LHCN-M2 (cell line): ENCODE measurements around the gene EFHC2. TPM values are rescaled to one million over a fixed set of nuclear protein-coding genes. Genes with fewer than 3 reads are reported as not detected.

Experiments
- DNase-seq: peaks from one replicate; pipeline ENCODE4 v3.0.0-alpha.2; 2012; ENCODE audit warnings: low read depth
- polyA plus RNA-seq: library from polyadenylated mRNA; unstranded; fragments of >200 nt; gene quantifications from one replicate; pipeline ENCODE4 v1.2.1, GENCODE V29; 2012; ENCODE audit warnings: missing spikeins
- total RNA-seq: library from RNA; depleted of rRNA; stranded (reverse); fragments of >200 nt; gene quantifications from 2 replicates; pipeline ENCODE4 v1.2.3, GENCODE V29; 2014; rRNA removed

The EFHC2 gene, protein sequence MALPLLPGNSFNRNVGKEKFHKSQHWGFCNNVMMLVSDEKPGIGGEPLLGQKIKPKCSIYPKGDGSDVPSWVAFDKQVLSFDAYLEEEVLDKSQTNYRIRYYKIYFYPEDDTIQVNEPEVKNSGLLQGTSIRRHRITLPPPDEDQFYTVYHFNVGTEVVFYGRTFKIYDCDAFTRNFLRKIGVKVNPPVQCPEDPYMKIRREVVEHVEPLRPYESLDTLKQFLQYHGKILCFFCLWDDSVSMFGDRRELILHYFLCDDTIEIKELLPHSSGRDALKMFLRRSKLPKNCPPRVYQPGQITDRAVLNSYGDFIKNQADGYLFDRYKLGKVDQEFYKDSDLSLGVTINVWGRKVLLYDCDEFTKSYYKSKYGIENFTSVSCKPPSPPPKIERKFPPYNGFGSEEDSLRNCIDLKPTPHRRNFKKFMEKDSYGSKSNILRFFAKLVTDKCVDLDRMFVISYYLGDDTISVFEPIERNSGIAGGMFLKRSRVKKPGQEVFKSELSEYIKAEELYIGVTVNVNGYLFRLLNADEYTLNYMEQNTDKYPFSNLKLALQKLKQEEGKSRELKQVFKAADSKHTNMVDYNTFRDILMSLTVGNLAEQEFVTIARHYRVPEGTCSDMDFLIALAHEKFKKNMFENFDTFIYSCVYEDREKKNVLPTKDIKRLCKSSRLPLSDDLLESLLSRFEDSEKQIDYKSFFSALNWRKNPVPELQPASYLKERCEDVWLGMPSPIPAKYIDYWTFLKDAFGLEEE
- total RNA-seq = 0.17 TPM in 1 of 2 replicates, not detected in the other
- polyA plus RNA-seq = 0.02 TPM

GRCh38 chrX:44343412-44344141 lies at the start of gene EFHC2:
TSS of gene EFHC2 (minus strand) at chrX:44343672. CDS start at chrX:44343588, 84 bp downstream.
- no peak for DNase-seq

- no peak for DNase-seq
Observed at GRCh38 chrX:44392767-44393166, 49.3 kb upstream of the EFHC2 start.

DNA sequence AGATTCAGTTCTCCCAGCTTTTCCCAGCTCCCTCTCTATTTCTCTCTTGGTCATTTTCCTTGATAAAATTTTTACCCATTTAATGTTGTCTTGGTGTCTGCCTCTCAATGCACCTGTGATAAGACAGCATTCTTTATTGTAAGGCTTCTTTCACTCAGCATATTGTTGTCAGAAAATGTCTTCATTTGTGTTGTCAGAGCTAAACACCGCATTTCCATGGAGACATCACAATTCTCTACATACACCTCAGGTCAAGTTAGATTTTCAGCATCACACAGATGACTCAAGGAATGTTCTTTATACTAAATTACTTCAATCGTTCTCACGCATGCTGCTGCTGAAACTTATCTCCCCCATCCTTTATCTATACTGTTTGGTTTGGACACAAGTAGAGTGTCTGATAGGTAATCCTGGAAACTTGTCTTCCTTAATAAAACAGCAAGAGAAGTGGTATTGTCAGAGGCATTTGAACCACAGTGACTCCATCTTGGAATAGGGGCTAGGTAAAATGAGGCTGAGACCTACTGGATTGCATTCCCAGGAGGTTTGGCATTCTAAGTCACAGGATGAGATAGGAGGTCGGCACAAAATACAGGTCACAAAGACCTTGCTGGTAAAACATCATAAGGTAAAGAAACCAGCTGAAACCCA lies 41.3 kb upstream of the EFHC2 start:
- no peak for DNase-seq

GRCh38 chrX:44382871-44383270 lies 39.4 kb upstream of the EFHC2 start:
- DNase-seq = no peak

DNA sequence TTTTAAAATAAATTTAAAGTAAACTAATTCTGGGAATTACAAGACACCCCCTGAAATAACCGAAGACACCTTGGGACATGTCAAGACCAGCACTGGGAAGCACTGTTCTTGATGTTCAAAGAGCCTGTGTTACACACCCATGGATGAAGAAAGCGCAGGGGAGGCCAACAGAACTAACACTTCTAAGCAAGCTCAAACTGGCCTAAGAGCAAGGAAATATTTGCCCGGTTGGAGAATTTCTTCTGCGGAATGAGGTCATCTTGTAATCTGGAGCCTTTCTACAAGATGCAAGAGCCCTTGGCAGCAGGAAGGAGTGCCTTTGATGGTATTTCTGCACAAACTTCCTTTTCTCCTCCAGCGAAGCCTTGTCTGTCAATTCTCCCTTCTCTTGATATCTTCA lies 9.3 kb upstream of the EFHC2 start:
- no peak for DNase-seq

DNA sequence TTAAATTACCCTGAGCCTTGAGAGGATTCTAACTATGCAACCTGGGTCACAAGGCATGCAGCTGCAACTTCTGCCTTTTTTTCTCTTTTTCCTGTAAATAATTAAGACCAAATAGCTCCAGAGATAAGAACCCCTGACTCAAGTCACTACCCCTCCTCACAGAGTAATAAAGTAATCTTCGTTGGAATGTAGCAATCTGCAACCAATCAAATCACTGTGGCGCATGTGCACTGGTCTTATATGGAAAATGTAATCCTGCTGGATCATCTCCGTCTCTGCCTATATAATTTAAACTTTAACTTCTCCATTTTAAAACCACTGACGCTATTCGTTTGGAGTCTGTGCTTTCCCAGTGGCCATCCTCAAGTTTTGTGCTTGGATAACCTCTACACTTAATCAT lies 6.1 kb upstream of the EFHC2 start:
- DNase-seq = no peak

- no peak for DNase-seq
Observed at GRCh38 chrX:44344687-44345086, 1.2 kb upstream of the EFHC2 start.

DNA sequence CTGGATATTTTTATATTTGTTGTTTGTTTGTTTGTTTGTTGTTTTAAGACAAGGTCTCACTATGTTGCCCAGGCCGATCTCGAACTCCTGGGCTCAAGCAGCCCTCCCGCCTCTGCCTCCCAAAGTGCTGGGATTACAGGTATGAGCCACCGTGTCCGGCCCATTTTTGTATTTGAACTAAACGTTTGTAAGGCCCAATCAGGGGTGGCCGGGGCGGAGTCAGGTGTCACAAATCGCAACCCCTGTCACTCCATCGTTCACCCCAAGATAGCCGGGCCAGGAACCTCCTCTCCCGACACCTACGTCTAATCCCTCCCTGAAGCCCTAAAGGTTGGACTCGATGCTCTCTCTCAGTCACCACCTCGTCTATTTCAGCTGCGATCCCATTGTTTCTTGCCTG lies 722 bp upstream of the EFHC2 start:
- no peak for DNase-seq

- DNase-seq = no peak
Observed at GRCh38 chrX:44342866-44343265, 606 bp downstream of the EFHC2 start.

DNA sequence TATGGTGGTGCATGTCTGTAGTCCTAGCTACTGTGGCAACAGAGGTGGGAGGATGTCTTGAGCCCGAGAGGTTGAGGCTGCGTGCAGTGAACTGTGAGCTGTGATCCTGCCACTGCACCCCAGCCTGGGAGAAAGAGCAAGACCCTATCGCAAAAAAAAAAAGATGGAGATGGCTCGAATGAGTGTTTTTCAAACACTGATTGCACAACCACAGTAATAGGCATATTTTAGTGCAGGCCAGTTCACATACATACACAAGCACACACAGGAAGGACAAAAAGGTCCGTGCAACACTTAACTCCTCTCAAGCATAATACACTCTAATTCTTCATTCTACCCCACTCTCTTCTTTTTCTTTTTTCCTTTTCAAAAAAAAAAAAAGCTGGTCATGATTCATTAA lies 5.1 kb downstream of the EFHC2 start:
- DNase-seq = no peak

GRCh38 chrX:44332437-44332836 lies 11.0 kb downstream of the EFHC2 start:
- DNase-seq = no peak

DNA sequence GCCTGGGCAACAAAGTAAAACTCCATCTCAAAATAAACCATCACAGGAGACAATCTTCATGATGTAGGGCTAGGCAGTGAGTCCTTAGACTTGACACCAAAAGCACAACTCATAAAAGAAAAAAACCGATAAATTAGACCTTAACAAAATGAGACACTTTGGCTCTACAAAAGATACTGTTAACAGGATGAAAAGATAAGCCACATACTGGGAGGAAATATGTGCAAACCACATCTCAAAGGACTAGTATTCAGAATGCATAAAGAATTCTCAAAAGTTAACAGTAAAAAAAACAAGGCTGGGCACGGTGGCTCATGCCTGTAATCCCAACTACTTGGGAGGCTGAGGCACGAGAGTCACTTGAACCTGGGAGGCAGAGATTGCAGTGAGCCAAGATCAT lies 13.2 kb downstream of the EFHC2 start:
- DNase-seq = no peak

DNA sequence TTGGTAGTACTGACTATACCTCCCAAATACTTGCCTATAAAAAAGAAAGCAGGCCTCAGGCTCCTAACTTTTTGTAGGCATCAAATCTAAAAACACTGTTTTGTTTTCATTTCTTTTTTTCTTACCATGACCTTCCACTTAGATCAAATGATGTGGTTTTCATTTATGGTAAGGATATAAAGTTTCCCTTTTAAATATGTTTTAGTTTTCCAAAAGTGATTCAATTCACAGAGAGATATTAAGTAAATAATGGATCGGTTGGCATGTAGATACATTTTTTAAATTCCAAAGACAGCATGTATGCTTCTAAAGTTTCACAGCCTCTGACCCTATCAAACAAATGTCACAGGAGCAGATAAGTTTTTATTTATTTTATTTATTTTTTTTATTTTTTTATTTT lies 23.9 kb downstream of the EFHC2 start:
- DNase-seq = no peak

DNA sequence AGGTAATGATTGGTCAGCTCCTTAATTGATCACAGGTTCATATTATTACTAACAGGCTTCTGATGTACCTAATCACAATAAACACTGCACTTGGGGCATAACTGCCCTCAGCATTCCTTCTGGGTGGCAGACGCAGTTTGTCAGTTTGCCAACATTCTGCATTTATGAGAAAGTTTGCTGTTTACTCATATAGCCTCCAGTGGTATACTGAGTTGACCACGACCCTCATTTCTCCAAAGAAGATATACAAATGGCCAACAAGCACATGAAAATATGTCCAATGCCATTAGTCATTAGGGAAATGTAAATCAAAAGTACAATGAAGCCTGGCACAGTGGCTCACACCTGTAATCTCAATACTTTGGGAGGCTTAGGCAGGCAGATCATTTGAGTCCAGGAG lies 26.3 kb downstream of the EFHC2 start:
- DNase-seq = no peak

- no peak for DNase-seq
Observed at GRCh38 chrX:44314808-44315207, 28.7 kb downstream of the EFHC2 start.

DNA sequence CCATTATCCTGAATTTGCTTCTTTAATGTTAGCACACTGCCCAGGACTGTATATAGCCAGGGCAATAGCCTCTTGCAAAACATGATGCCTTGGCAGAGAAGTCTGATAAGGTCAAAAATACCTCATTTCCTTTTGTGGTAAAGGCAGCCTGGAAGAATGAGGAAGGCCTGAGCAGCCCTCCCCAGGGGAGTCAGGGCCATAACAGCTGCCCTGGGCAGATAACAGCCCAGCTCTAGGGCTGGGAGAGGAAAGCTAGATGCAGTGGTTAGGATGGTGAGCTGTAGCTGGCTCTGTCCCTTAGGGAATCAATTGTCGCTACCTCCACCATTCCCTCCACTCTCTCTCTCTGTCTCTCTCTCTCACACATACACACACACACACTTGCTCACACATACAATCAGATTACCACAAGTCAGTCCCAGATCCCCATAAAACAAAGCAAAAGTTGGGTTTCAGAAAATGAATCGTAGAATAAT lies 29.2 kb downstream of the EFHC2 start:
- DNase-seq = peak; percentile 86

DNA sequence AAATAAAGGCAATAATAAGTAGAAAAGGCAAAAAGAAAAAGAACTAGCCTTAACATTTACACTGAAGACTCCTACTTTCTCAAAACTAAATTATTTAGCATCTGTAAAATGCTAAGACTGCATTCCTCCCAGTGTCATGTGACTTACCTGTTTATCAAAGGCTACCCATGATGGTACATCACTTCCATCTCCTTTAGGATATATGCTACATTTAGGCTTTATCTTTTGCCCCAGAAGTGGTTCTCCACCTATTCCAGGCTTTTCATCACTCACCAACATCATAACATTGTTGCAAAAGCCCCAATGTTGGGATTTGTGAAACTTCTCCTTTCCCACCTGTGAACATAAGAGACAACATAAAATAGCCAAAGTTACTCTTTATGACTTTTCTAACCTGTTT lies 31.1 kb downstream of the EFHC2 start:
- no peak for DNase-seq

DNA sequence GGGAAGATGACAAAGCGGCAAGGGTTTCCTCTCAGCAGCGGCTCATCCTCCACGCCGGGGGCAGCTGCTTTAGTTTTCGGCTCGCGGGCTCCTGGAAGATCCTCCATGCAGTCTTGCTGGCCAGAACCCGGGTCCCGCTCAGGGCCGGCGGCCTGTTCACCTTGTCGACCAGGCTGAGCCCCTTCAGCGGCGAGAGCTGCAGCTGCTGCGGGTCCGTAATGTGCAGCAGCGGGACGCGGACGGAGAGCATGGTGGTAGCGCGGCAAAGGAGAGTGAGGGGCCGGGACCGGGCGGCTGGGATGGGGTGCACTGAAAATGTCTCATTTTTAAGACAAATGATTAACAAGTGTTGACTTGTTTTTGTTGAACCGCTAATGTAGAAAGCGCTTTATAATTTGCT lies 33.2 kb downstream of the EFHC2 start:
- DNase-seq = no peak

- no peak for DNase-seq
Observed at GRCh38 chrX:44308869-44309268, 34.6 kb downstream of the EFHC2 start.

DNA sequence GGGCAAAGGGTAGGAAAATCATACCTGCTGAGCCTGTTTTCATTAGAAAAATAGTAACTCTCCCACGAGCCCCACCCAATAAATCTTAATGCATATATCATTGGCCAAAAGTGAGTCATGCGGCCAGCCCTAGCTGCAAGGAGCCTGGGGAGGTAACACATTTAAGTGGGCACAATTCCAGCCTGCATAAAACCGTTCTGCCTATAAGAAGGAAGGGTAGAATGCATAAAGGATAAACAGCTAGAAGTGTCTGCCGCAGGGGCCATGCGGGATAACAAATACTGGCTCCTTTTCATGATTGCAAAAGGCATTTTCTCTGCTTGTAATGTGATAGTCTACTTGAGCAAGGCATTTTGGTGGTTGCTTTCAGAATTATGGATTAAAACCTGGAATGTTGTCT lies 37.1 kb downstream of the EFHC2 start:
- peak; percentile 2 for DNase-seq

- DNase-seq = no peak
Observed at GRCh38 chrX:44305921-44306320, 37.6 kb downstream of the EFHC2 start.

DNA sequence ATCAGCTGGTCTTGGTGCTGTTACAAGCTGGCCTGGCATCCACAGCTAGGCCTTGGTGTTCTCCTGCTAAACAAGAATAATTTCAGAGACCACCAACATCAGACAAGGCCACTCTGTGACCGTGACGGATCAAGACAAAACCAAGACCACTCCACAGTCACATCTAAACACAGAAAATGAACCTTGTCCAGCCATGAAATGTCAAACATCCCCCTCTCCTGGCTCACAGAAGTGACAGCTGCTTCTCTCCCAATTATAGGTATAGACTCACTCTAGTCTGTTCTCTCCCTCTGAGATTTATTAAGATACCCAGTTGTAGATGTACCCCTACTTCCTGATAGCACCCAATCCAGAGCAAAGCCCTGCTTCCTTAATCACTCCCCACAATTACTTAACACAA lies 40.4 kb downstream of the EFHC2 start:
- DNase-seq = no peak
